Right lobe of liver (tissue), 4 donors: Measurements from ENCODE around the gene LTBP1.

Experiments
- POLR2A ChIP-seq: fragments of 450-650 bp; IDR thresholded peaks from one replicate; pipeline ENCODE4 v1.6.1; 2017; ENCODE audit warnings: antibody characterized with exemption, mild to moderate bottlenecking
- TF ChIP-seq, protein P1 (sequence below), 4 donors: fragments of 200-600 bp in 3 of 4; fragments of 450-650 bp in 1 of 4; IDR thresholded peaks; one replicate each; pipeline versions ENCODE4 v1.5.1 to v1.8.0; 2016 to 2022; ENCODE audit warnings: antibody characterized with exemption in 4 of 4, mild to moderate bottlenecking in 2 of 4
- donor health status: DM: no; HTN: no; CAD: no.
- donor health status: DM: no; HTN: no; CAD: no.
- donor health status: DM: no; HTN: yes; CAD: no.

DNA sequence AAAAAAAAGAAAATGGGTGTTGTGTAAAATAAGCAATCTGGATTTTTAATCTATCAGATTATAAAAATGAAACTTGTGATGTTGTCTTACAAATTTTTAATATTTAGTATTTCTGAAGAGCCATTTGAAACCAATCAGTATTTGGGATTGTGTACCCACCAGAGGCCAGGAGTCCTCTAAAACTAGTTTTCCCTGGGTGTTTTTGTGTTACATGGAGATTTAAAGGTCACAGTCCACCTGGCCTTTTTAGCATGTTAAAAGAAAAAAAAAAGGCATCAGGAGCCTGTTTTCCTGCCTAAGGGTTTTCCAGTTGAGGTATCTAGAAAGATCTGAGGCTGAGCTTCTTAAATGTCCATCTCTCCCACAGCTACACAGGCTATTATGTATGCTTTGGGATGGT is 221.7 kb downstream of the LTBP1 start:
- TF ChIP-seq, protein P1, sequence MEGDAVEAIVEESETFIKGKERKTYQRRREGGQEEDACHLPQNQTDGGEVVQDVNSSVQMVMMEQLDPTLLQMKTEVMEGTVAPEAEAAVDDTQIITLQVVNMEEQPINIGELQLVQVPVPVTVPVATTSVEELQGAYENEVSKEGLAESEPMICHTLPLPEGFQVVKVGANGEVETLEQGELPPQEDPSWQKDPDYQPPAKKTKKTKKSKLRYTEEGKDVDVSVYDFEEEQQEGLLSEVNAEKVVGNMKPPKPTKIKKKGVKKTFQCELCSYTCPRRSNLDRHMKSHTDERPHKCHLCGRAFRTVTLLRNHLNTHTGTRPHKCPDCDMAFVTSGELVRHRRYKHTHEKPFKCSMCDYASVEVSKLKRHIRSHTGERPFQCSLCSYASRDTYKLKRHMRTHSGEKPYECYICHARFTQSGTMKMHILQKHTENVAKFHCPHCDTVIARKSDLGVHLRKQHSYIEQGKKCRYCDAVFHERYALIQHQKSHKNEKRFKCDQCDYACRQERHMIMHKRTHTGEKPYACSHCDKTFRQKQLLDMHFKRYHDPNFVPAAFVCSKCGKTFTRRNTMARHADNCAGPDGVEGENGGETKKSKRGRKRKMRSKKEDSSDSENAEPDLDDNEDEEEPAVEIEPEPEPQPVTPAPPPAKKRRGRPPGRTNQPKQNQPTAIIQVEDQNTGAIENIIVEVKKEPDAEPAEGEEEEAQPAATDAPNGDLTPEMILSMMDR (IDR thresholded peaks at IDR 0.05) = no peak
- TF ChIP-seq POLR2A = no peak
